ENCODE measurements around the gene D2HGDH.
"Not testable (repeated sequence)": the region's sequence is repeated elsewhere in the genome, so short reads cannot be mapped to it uniquely, and the experiment has no call there.

The D2HGDH gene

GRCh38 chr2:241802421-241803318 lies 68.2 kb downstream of the D2HGDH start:
- no peak for DNase-seq
- Histone ChIP-seq H3K9me3 (ENCODE audit: insufficient read depth, low read length, severe bottlenecking) (no peaks in the 10 kb centered on the region), H3K4me1 (ENCODE audit: insufficient read depth, low read length) (peaks cover 18% of the 10 kb centered on the region), H3K4me3 (ENCODE audit: low read depth in 1 of 2, low read length in 2 of 2) (no peak overlapping the region), H3K4me2 (ENCODE audit: insufficient read depth, low read length) (0 out of 2 replicates have a peak overlapping the region, but pooled peaks have one; percentile 67), H3K36me3 (ENCODE audit: insufficient read depth, low read length) (no peaks in the 10 kb centered on the region), H4K20me1 (ENCODE audit: insufficient read depth, low read length) (peaks cover 14% of the 10 kb centered on the region), H2AFZ (ENCODE audit: low read depth, low read length) (no peak overlapping the region), H3K9ac (ENCODE audit: low read depth, low read length) (no peak overlapping the region), H3K79me2 (ENCODE audit: insufficient read depth, low read length) (no peaks in the 10 kb centered on the region), H3K27ac (ENCODE audit: low read length) (no peak overlapping the region), H3K27me3 (ENCODE audit: insufficient read depth, low read length, poor library complexity) (peaks cover 22% of the 10 kb centered on the region)
- no peak for ATAC-seq (ENCODE audit: insufficient read depth, low read depth)
- no peak for TF ChIP-seq EZH2 (IDR thresholded peaks at IDR 0.05; ENCODE audit: borderline replicate concordance, low read depth, low read length, severe bottlenecking)
- no peak for TF ChIP-seq CTCF (IDR thresholded peaks at IDR 0.05; ENCODE audit: borderline replicate concordance, extremely low read depth, low read length, poor library complexity, severe bottlenecking)

- peaks cover 16% of the 10 kb centered on the region for H4K20me1 ChIP-seq (ENCODE audit: insufficient read depth, low read length)
- peak overlapping the region; percentile 37; the same call in 1 of the 2 replicates for H3K9ac ChIP-seq (ENCODE audit: low read depth, low read length)
- peaks cover 18% of the 10 kb centered on the region for H3K4me1 ChIP-seq (ENCODE audit: insufficient read depth, low read length)
- H3K79me2 ChIP-seq (ENCODE audit: insufficient read depth, low read length) = no peaks in the 10 kb centered on the region
- peak overlapping the region; percentile 67 for H3K4me2 ChIP-seq (ENCODE audit: insufficient read depth, low read length)
- no peak overlapping the region for H3K27ac ChIP-seq (ENCODE audit: low read length)
- ATAC-seq (ENCODE audit: insufficient read depth, low read depth) (peak; percentile 78), DNase-seq (peak; percentile 54)
- no peaks in the 10 kb centered on the region for H3K36me3 ChIP-seq (ENCODE audit: insufficient read depth, low read length)
- H3K9me3 ChIP-seq (ENCODE audit: insufficient read depth, low read length, severe bottlenecking) = no peaks in the 10 kb centered on the region
- peaks cover 22% of the 10 kb centered on the region for H3K27me3 ChIP-seq (ENCODE audit: insufficient read depth, low read length, poor library complexity)
- H3K4me3 ChIP-seq (ENCODE audit: low read depth in 1 of 2, low read length in 2 of 2) = peak overlapping the region in 1 of 2 experiments; percentile 50; a peak in 2 of 4 replicates
- peak; percentile 76 for TF ChIP-seq EZH2 (IDR thresholded peaks at IDR 0.05; ENCODE audit: borderline replicate concordance, low read depth, low read length, severe bottlenecking)
- TF ChIP-seq CTCF (IDR thresholded peaks at IDR 0.05; ENCODE audit: borderline replicate concordance, extremely low read depth, low read length, poor library complexity, severe bottlenecking) = no peak
- H2AFZ ChIP-seq (ENCODE audit: low read depth, low read length) = peak overlapping the region; percentile 36; the same call in 1 of the 2 replicates
Observed at GRCh38 chr2:241803387-241804325, 69.2 kb downstream of the D2HGDH start.

GRCh38 chr2:241804326-241805229 lies 70.1 kb downstream of the D2HGDH start:
- H3K9ac ChIP-seq (ENCODE audit: low read depth, low read length) = peak overlapping the region; percentile 37; the same call in 1 of the 2 replicates
- ATAC-seq (ENCODE audit: insufficient read depth, low read depth) (peak; percentile 44; the same call in 2 of the 3 replicates), DNase-seq (no peak)
- H3K27ac ChIP-seq (ENCODE audit: low read length) = no peak overlapping the region
- H2AFZ ChIP-seq (ENCODE audit: low read depth, low read length) = no peak overlapping the region
- H3K27me3 ChIP-seq (ENCODE audit: insufficient read depth, low read length, poor library complexity) = peaks cover 22% of the 10 kb centered on the region
- peaks cover 21% of the 10 kb centered on the region for H4K20me1 ChIP-seq (ENCODE audit: insufficient read depth, low read length)
- no peaks in the 10 kb centered on the region for H3K36me3 ChIP-seq (ENCODE audit: insufficient read depth, low read length)
- H3K9me3 ChIP-seq (ENCODE audit: insufficient read depth, low read length, severe bottlenecking) = no peaks in the 10 kb centered on the region
- H3K4me1 ChIP-seq (ENCODE audit: insufficient read depth, low read length) = peaks cover 18% of the 10 kb centered on the region
- H3K79me2 ChIP-seq (ENCODE audit: insufficient read depth, low read length) = no peaks in the 10 kb centered on the region
- TF ChIP-seq EZH2 (IDR thresholded peaks at IDR 0.05; ENCODE audit: borderline replicate concordance, low read depth, low read length, severe bottlenecking) (no peak), CTCF (IDR thresholded peaks at IDR 0.05; ENCODE audit: borderline replicate concordance, extremely low read depth, low read length, poor library complexity, severe bottlenecking) (peak; percentile 24)
- H3K4me2 ChIP-seq (ENCODE audit: insufficient read depth, low read length) = peak overlapping the region; percentile 67
- peak overlapping the region in 1 of 2 experiments; percentile 50; a peak in 1 of 4 replicates for H3K4me3 ChIP-seq (ENCODE audit: low read depth in 1 of 2, low read length in 2 of 2)

- ATAC-seq (ENCODE audit: insufficient read depth, low read depth); H3K4me3 ChIP-seq (ENCODE audit: low read depth in 1 of 2, low read length in 2 of 2); H3K9me3 ChIP-seq (ENCODE audit: insufficient read depth, low read length, severe bottlenecking); H3K4me2 ChIP-seq (ENCODE audit: insufficient read depth, low read length); H3K36me3 ChIP-seq (ENCODE audit: insufficient read depth, low read length); H3K9ac ChIP-seq (ENCODE audit: low read depth, low read length); H3K79me2 ChIP-seq (ENCODE audit: insufficient read depth, low read length); H2AFZ ChIP-seq (ENCODE audit: low read depth, low read length); DNase-seq; H3K27ac ChIP-seq (ENCODE audit: low read length): not testable (repeated sequence)
- H3K4me1 ChIP-seq (ENCODE audit: insufficient read depth, low read length) = peaks cover 18% of the 10 kb centered on the region
- H3K27me3 ChIP-seq (ENCODE audit: insufficient read depth, low read length, poor library complexity) = peaks cover 22% of the 10 kb centered on the region
- peaks cover 24% of the 10 kb centered on the region for H4K20me1 ChIP-seq (ENCODE audit: insufficient read depth, low read length)
Observed at GRCh38 chr2:241806217-241806616, 71.8 kb downstream of the D2HGDH start.
